Kidney glomerular epithelial cell (primary cell): ENCODE measurements around the gene LCOR.
"Not testable (repeated sequence)": the region's sequence is repeated elsewhere in the genome, so short reads cannot be mapped to it uniquely, and the experiment has no call there.

Source experiments
- DNase-seq: peaks from one replicate; lab custom pipeline; 2025; lab: John Stamatoyannopoulos, UW

The LCOR gene

GRCh38 chr10:96831867-96832720 lies at the start of gene LCOR:
Gene LCOR, plus strand, starts transcription at chr10:96832298. Its CDS starts 116,760 bp downstream, at chr10:96949058.
- peak; percentile 85 for DNase-seq

- DNase-seq, result no peak
Observed at GRCh38 chr10:96784253-96784652, 47.8 kb upstream of the LCOR start.

DNA sequence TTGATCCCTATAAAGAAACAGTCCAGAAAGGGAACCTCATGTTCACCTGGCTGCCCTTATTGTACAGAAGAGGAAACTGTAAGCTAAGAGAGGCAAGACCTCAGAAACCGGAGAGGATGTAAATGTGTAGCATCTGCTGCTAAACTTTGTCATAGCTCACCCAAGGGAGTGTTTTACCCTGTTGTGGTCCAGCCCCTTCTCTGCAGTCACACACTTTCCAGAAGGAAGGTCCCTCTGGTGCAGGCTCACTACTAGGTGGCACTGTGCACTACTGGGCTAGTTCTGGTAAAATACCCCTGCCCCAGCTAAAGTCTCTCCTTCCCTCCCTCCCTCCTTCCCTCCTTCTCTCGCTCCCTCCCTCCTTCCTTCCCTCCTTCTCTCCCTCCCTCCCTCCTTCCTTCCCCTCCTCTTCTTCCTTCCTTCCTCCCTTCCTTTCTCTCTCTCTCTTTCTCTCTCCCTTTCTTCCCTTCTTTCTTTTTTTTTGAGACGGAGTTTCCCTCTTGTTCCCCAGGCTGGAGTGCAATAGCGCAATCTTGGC lies 42.5 kb upstream of the LCOR start:
- DNase-seq, result no peak

- DNase-seq, result no peak
Observed at GRCh38 chr10:96791902-96792301, 40.2 kb upstream of the LCOR start.

DNA sequence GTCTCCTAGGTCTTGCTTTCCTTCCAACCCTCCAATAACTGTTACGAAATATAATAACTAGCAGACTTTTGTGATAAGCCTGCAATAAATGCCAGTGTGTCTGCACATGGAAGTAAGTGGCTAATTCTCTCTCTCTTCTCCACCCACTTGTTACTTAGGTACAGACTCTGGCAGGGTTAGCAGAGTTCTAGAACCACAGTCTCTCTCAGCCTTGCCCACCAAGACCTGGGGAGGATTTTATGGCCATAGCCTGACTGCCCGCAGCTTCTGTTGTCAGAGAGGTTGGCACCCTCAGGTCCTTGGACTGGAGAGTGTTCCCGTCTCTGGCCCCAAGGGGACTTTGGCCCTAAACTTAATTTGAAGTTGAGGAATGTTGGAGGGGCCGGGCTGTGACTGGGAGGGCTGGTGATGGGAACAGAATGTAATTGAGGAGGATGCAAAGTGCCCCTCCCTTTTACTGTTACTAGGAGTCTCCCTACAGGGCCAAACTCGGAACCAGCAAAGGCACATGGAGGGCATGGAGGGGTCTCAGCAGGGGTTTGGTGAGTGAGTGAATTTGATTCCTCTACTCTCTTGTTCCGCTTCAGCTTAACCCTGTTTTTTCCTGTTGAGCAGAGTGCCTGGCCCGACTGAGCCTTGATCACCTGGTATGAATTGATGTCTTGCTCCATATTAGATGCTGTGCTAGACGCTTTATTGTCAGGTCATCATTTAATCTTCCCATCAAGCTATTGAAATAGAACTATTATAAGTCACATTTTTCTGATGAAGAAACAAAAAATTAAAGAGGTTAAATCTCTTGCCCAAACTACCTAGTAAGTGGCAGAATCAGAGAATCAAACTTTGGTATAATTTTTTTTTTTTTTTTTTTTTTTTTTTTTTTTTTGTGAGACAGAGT lies 37.0 kb upstream of the LCOR start:
- DNase-seq, result no peak

- DNase-seq, result no peak
Observed at GRCh38 chr10:96797485-96797884, 34.6 kb upstream of the LCOR start.

GRCh38 chr10:96803288-96803664 lies 28.8 kb upstream of the LCOR start:
- DNase-seq, result no peak

- peak; percentile 93 for DNase-seq
Observed at GRCh38 chr10:96814264-96814663, 17.8 kb upstream of the LCOR start.

GRCh38 chr10:96818971-96819370 lies 13.1 kb upstream of the LCOR start:
- not testable (repeated sequence) for DNase-seq

- no peak for DNase-seq
Observed at GRCh38 chr10:96820765-96821164, 11.3 kb upstream of the LCOR start.

DNA sequence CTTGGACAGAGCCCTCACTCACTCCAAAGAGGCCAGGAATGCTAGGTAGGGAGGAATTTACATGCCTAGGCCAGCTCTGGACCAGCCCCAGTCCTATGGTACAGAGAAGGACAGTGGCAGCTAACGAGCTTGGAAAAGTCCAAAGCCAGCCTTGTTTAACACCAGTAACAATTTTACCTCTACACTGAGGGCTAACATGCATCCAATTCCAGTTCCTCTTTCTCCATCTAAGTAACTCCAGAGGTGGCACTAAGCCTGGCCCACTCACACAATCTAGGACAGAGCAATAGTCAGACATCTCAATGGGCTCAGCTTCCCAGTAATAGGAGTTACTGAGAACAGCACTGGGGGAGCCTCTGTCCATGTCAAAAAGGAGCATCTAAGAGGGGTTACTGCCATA lies 5.7 kb upstream of the LCOR start:
- no peak for DNase-seq

GRCh38 chr10:96828609-96829008 lies 3.5 kb upstream of the LCOR start:
- DNase-seq, result no peak

- DNase-seq, result no peak
Observed at GRCh38 chr10:96829029-96829773, 2.9 kb upstream of the LCOR start.

DNA sequence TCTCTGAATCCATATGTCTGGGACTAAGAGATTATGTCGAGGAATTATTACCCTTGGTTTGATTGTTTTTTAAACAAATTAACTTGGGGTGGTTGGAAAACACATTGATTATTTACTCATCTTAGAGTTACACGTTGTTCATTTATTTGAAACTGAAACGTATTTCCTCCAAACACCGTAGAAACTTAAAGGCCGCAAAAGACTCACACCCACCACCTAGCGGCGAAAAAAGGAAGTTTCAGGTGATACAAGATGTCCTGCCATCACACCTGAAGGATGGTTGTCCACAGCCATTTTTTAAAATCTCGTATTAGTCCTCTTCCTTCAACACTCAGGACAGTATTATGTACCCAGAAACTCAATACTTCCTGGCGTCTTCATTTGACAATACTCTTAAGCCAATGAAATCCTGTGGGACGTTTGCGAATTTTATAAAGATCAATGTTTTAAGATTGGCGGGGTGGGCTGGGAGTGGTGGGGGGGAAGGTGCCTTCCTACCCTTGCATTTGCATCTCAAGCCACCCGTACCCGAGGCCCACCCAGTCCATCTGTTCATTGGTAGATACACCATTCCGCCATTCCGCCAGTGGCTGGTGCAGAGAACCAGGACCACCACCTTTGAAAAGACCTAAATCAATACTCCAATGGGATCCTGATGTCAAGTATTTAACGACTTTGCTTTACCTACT lies 1.4 kb upstream of the LCOR start:
- DNase-seq, result peak; percentile 71

DNA sequence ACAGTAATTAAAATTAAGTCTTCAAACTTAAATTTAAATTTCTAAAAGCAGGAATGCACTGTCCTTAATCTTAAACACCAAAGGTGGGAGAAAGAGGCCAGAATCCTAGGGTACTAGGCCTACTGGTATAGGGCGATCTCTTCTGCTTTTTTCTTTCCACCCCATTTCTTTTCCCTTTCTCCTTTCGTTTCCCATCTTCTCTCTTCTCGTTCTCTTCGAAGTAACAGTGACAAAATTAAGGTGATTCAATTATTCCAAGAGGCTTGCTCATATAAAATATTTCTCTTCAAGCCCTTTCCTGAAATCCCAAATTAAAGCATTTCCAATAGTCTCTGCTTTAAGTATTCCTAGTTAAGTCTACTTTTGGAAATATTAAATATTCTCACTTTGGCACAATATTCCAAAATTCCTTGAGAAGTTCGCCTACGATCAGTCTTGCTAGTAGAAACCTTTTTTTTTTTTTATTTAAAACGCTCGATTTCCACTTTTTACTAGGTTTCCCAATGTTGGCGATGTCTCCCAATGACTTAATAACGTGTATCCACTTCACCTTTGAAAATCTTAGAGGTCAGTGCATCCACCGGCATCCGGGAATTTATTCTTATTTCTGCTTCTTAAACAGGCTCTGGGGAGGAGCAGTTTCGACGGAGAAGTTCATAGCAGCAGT lies 765 bp upstream of the LCOR start:
- DNase-seq, result no peak

DNA sequence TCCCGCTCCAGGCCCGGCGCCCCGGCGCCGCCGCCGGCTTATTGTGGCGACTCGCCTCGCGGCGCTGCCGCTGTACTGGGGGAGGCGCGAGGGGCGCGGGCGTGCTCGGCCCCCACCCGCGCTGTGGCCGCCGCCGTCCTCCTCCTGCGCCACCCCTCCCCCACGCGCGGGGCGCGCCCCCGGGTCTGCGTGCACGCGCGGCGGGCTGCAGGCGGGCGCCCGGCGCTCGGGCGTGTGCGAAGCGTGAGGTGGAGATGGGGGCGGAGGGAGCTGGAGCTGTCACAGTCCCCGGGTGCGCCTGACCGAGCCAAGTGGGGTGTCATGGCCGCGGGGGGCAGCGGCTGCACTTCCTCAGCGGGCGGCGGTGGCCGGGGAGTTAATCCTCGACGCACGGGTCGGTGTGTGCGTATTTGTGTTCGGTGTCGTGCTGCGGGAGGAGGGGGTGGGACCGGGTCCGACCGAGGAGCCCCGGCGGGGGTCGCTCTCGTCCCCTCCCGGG lies 672 bp downstream of the LCOR start:
- peak; percentile 85 for DNase-seq

GRCh38 chr10:96833220-96834001 lies 1.3 kb downstream of the LCOR start:
- DNase-seq, result peak; percentile 15

DNA sequence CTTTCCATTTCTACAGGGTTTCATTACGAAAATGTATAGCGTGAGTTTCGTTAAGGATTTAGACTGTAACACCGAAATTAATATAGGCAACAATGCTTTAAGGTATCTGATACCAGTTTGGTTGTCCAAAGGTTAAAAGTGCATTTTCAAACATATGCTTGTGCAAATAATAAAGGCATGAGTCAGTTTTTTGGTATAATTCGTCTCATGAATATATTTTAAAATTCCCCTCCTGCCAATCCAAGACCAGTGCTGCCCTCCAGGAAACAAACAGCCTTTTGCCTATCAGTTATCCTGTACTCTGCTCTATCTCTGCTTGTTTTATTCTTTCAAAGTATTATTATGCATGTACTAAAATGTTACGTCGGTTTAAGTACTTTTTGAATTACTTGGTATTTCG lies 2.0 kb downstream of the LCOR start:
- DNase-seq, result no peak

DNA sequence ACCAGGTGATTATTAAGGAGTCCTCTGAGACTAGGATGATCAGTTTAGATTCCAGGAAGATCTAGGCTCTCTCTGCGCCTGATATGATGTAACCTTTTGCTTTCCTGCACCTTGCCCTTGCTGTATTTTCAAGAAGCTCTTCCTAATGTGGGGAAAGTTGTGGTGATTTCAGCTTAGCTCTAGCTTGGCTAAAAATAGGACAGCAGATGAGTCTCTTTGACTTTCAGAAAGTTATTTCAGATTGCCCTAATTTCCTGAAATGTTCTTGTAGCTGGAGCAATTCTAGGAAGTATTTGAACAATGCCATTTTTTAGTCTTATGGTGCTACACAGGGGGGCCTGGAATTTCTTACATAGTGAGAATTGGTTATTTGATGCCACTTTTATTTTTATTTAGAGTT lies 3.8 kb downstream of the LCOR start:
- DNase-seq, result no peak

- no peak for DNase-seq
Observed at GRCh38 chr10:96838529-96838928, 6.4 kb downstream of the LCOR start.
